ENCODE measurements around the gene WDR27.

WDR27 gene

GRCh38 chr6:169638915-169639314 lies 62.9 kb downstream of the WDR27 start:
- H3K79me2 ChIP-seq (ENCODE audit: low read length): no peaks in the 10 kb centered on the region
- no peak overlapping the region for H3K27ac ChIP-seq (ENCODE audit: low read length)
- H3K9me3 ChIP-seq (replicated peaks; ENCODE audit: insufficient read depth, low read length): no peaks in the 10 kb centered on the region
- no peak overlapping the region for H3K9ac ChIP-seq (ENCODE audit: low read length)
- no peaks in the 10 kb centered on the region for H4K20me1 ChIP-seq (ENCODE audit: insufficient read depth, low read length)
- H3K36me3 ChIP-seq (replicated peaks; ENCODE audit: insufficient read depth, low read length): no peaks in the 10 kb centered on the region
- H3K4me3 ChIP-seq (ENCODE audit: low read length): no peak overlapping the region
- H3K4me2 ChIP-seq (ENCODE audit: low read depth, low read length): no peak overlapping the region
- H3K27me3 ChIP-seq (replicated peaks; ENCODE audit: insufficient read depth, low read length): no peaks in the 10 kb centered on the region
- H3K9me2 ChIP-seq (replicated peaks; ENCODE audit: insufficient read depth, low read length): no peaks in the 10 kb centered on the region
- H3F3A ChIP-seq (ENCODE audit: insufficient read depth, low read length): no peaks in the 10 kb centered on the region
- no peak overlapping the region for H2AFZ ChIP-seq (ENCODE audit: low read length)
- DNase-seq: no peak
- H3K4me1 ChIP-seq (ENCODE audit: low read length): no peaks in the 10 kb centered on the region
- TF ChIP-seq CTCF (IDR thresholded peaks at IDR 0.05; ENCODE audit: low read length) (no peak), EZH2phosphoT487 (IDR thresholded peaks at IDR 0.05; ENCODE audit: low read length) (no peak), EZH2 (optimal IDR thresholded peaks at IDR 0.05; ENCODE audit: low read depth, low read length) (no peak)

- Histone ChIP-seq H3K9me3 (replicated peaks; ENCODE audit: insufficient read depth, low read length) (no peaks in the 10 kb centered on the region), H3K27ac (ENCODE audit: low read length) (no peak overlapping the region), H3K9me2 (replicated peaks; ENCODE audit: insufficient read depth, low read length) (no peaks in the 10 kb centered on the region), H3K36me3 (replicated peaks; ENCODE audit: insufficient read depth, low read length) (no peaks in the 10 kb centered on the region), H4K20me1 (ENCODE audit: insufficient read depth, low read length) (no peaks in the 10 kb centered on the region), H3K4me3 (ENCODE audit: low read length) (no peak overlapping the region), H3F3A (ENCODE audit: insufficient read depth, low read length) (no peaks in the 10 kb centered on the region), H3K4me2 (ENCODE audit: low read depth, low read length) (no peak overlapping the region), H3K27me3 (replicated peaks; ENCODE audit: insufficient read depth, low read length) (no peaks in the 10 kb centered on the region), H3K4me1 (ENCODE audit: low read length) (no peaks in the 10 kb centered on the region), H3K9ac (ENCODE audit: low read length) (no peak overlapping the region), H3K79me2 (ENCODE audit: low read length) (no peaks in the 10 kb centered on the region), H2AFZ (ENCODE audit: low read length) (no peak overlapping the region)
- DNase-seq: no peak
- no peak for TF ChIP-seq CTCF (IDR thresholded peaks at IDR 0.05; ENCODE audit: low read length)
These were observed 63.4 kb downstream of the WDR27 start for GRCh38 chr6:169638388-169638787.

GRCh38 chr6:169635345-169635744 lies 66.5 kb downstream of the WDR27 start:
- Histone ChIP-seq H2AFZ (ENCODE audit: low read length) (no peak overlapping the region), H3K79me2 (ENCODE audit: low read length) (no peaks in the 10 kb centered on the region), H3K36me3 (replicated peaks; ENCODE audit: insufficient read depth, low read length) (no peaks in the 10 kb centered on the region), H3K9me3 (replicated peaks; ENCODE audit: insufficient read depth, low read length) (no peaks in the 10 kb centered on the region), H3K9ac (ENCODE audit: low read length) (no peak overlapping the region), H3K27me3 (replicated peaks; ENCODE audit: insufficient read depth, low read length) (no peaks in the 10 kb centered on the region), H3K27ac (ENCODE audit: low read length) (no peak overlapping the region), H3F3A (ENCODE audit: insufficient read depth, low read length) (no peaks in the 10 kb centered on the region), H4K20me1 (ENCODE audit: insufficient read depth, low read length) (no peaks in the 10 kb centered on the region), H3K4me1 (ENCODE audit: low read length) (no peaks in the 10 kb centered on the region), H3K9me2 (replicated peaks; ENCODE audit: insufficient read depth, low read length) (no peaks in the 10 kb centered on the region), H3K4me2 (ENCODE audit: low read depth, low read length) (no peak overlapping the region), H3K4me3 (ENCODE audit: low read length) (no peak overlapping the region)
- no peak for DNase-seq
- TF ChIP-seq EZH2 (optimal IDR thresholded peaks at IDR 0.05; ENCODE audit: low read depth, low read length) (no peak), EZH2phosphoT487 (IDR thresholded peaks at IDR 0.05; ENCODE audit: low read length) (no peak), CTCF (IDR thresholded peaks at IDR 0.05; ENCODE audit: low read length) (no peak)
